A673 (cell line): Measurements from ENCODE around the gene MUSK.

Experiments used
- EZH2 ChIP-seq: fragments of 200-600 bp; sonication (generic); IDR thresholded peaks from 2 replicates; pipeline ENCODE4 v1.6.1; 2017; ENCODE audit warnings: borderline replicate concordance, low read depth, mild to moderate bottlenecking, mixed read lengths, antibody characterized with exemption, low read length; ENCODE audit not compliant: poor library complexity, severe bottlenecking
- TF ChIP-seq, protein P1 (sequence below): fragments of 300-800, 200-600 bp; sonication (generic); conservative IDR thresholded peaks from 2 replicates; pipeline ENCODE4 v1.5.1; 2017; ENCODE audit warnings: low read depth, mild to moderate bottlenecking, antibody characterized with exemption, low read length, moderate library complexity, mixed read lengths

- TF ChIP-seq, protein P1, sequence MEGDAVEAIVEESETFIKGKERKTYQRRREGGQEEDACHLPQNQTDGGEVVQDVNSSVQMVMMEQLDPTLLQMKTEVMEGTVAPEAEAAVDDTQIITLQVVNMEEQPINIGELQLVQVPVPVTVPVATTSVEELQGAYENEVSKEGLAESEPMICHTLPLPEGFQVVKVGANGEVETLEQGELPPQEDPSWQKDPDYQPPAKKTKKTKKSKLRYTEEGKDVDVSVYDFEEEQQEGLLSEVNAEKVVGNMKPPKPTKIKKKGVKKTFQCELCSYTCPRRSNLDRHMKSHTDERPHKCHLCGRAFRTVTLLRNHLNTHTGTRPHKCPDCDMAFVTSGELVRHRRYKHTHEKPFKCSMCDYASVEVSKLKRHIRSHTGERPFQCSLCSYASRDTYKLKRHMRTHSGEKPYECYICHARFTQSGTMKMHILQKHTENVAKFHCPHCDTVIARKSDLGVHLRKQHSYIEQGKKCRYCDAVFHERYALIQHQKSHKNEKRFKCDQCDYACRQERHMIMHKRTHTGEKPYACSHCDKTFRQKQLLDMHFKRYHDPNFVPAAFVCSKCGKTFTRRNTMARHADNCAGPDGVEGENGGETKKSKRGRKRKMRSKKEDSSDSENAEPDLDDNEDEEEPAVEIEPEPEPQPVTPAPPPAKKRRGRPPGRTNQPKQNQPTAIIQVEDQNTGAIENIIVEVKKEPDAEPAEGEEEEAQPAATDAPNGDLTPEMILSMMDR: no peak
- no peak for TF ChIP-seq EZH2
Measured at GRCh38 chr9:110807956-110808598, 139.5 kb downstream of the MUSK start.
